ENCODE results near the gene OR52B6. TPM values are rescaled to one million over a fixed set of nuclear protein-coding genes. Genes with fewer than 3 reads are reported as not detected.

OR52B6 gene
- total RNA-seq: not detected in 2 replicates

GRCh38 chr11:5580577-5580976, at the start of gene OR52B6:
TSS of gene OR52B6 (plus strand) at chr11:5580877. CDS start at chr11:5580877, 0 bp downstream.

GRCh38 chr11:5548440-5548839, 32.2 kb upstream of the OR52B6 start, which contains the start of gene OR52H1:
TSS of gene OR52H1 (minus strand) at chr11:5548540. CDS start at chr11:5545505, 3,035 bp downstream.

GRCh38 chr11:5596607-5597201, 16.0 kb downstream of the OR52B6 start, which contains the start of gene TRIM6:
TSS of gene TRIM6 (plus strand) at chr11:5596637. CDS start at chr11:5596898, 261 bp downstream.

GRCh38 chr11:5624489-5625279, 44.0 kb downstream of the OR52B6 start, which contains the start of gene TRIM34:
TSS of gene TRIM34 (plus strand) at chr11:5625001. CDS start at chr11:5632332, 7,331 bp downstream.

Other genes with a start within 250 kb of the OR52B6 start
- gene OR51B5, start 237.4 kb upstream of the OR52B6 start, total RNA-seq: not detected in 2 replicates
- gene OR51B6, start 229.4 kb upstream of the OR52B6 start, total RNA-seq: not detected in 2 replicates
- not detected in 2 replicates for gene OR51M1, start 197.1 kb upstream of the OR52B6 start, total RNA-seq
- not detected in 2 replicates for gene OR51Q1, start 158.8 kb upstream of the OR52B6 start, total RNA-seq
- gene OR51I1, start 139.4 kb upstream of the OR52B6 start, total RNA-seq: not detected in 2 replicates
- not detected in 2 replicates for gene OR51I2, start 131.6 kb upstream of the OR52B6 start, total RNA-seq
- gene OR52D1, start 92.2 kb upstream of the OR52B6 start, total RNA-seq: not detected in 2 replicates
- not detected in 2 replicates for gene UBQLN3, start 70.9 kb upstream of the OR52B6 start, total RNA-seq
- gene UBQLNL, start 64.2 kb upstream of the OR52B6 start, total RNA-seq: not detected in 2 replicates
- not detected in 2 replicates for gene OR52H1, start 32.3 kb upstream of the OR52B6 start, total RNA-seq
- gene TRIM6, start 15.8 kb downstream of the OR52B6 start, total RNA-seq: 0.97 and 2.4 TPM in 2 replicates
- 5.8 and 26.4 TPM in 2 replicates for gene TRIM34, start 44.1 kb downstream of the OR52B6 start, total RNA-seq
- gene TRIM5, start 104.2 kb downstream of the OR52B6 start, total RNA-seq: 84.8 and 97.6 TPM in 2 replicates
- gene TRIM22, start 108.9 kb downstream of the OR52B6 start, total RNA-seq: 89.6 and 196 TPM in 2 replicates
- not detected in 2 replicates for gene OR56B1, start 155.6 kb downstream of the OR52B6 start, total RNA-seq
- gene OR52N4, start 173.4 kb downstream of the OR52B6 start, total RNA-seq: not detected in 2 replicates
- not detected in 2 replicates for gene OR52N5, start 202.5 kb downstream of the OR52B6 start, total RNA-seq
- not detected in 2 replicates for gene OR52N1, start 210.4 kb downstream of the OR52B6 start, total RNA-seq
- not detected in 2 replicates for gene OR52N2, start 228.0 kb downstream of the OR52B6 start, total RNA-seq